GM21390 (cell line): ENCODE data around the gene GLMN.

ENCODE experiments used
- ATAC-seq: cut with Tn5 transposase; IDR thresholded peaks from one replicate; pipeline ENCODE4 v1.9.1; 2021; ENCODE audit not compliant: unreplicated experiment

Gene GLMN

GRCh38 chr1:92298573-92299476 is at the start of gene GLMN, which contains the start of gene RPAP2:
GLMN (minus strand) TSS chr1:92298987; CDS start chr1:92297999, 988 bp downstream.
RPAP2 (plus strand) TSS chr1:92299059; CDS start chr1:92299074, 15 bp downstream.
- peak; percentile 99 for ATAC-seq

- ATAC-seq, result no peak
These were observed 48.3 kb upstream of the GLMN start for GRCh38 chr1:92346866-92347640.

GRCh38 chr1:92343061-92343460 is 44.3 kb upstream of the GLMN start:
- no peak for ATAC-seq

GRCh38 chr1:92342401-92342800 is 43.6 kb upstream of the GLMN start:
- no peak for ATAC-seq

GRCh38 chr1:92340154-92340553 is 41.4 kb upstream of the GLMN start:
- ATAC-seq, result no peak

GRCh38 chr1:92333668-92334067 is 34.9 kb upstream of the GLMN start:
- no peak for ATAC-seq

- no peak for ATAC-seq
These were observed 30.8 kb upstream of the GLMN start for GRCh38 chr1:92329347-92330129.

GRCh38 chr1:92327794-92328193 is 29.0 kb upstream of the GLMN start:
- no peak for ATAC-seq

- ATAC-seq, result no peak
These were observed 27.9 kb upstream of the GLMN start for GRCh38 chr1:92326681-92327080.

GRCh38 chr1:92324784-92325183 is 26.0 kb upstream of the GLMN start:
- no peak for ATAC-seq

GRCh38 chr1:92323473-92324453 is 25.0 kb upstream of the GLMN start:
- ATAC-seq, result no peak

GRCh38 chr1:92317836-92318493 is 19.2 kb upstream of the GLMN start:
- ATAC-seq, result no peak

GRCh38 chr1:92315766-92316599 is 17.2 kb upstream of the GLMN start:
- no peak for ATAC-seq

- ATAC-seq, result no peak
These were observed 15.2 kb upstream of the GLMN start for GRCh38 chr1:92314024-92314423.

GRCh38 chr1:92310185-92310597 is 11.4 kb upstream of the GLMN start:
- no peak for ATAC-seq

GRCh38 chr1:92307980-92308379 is 9.2 kb upstream of the GLMN start:
- ATAC-seq, result no peak

GRCh38 chr1:92306020-92306419 is 7.2 kb upstream of the GLMN start:
- no peak for ATAC-seq

- ATAC-seq, result no peak
These were observed 2.2 kb upstream of the GLMN start for GRCh38 chr1:92301021-92301420.
